ENCODE measurements around the gene PI4KA.
"Not testable (repeated sequence)": the region's sequence is repeated elsewhere in the genome, so short reads cannot be mapped to it uniquely, and the experiment has no call there.

PI4KA gene

DNA sequence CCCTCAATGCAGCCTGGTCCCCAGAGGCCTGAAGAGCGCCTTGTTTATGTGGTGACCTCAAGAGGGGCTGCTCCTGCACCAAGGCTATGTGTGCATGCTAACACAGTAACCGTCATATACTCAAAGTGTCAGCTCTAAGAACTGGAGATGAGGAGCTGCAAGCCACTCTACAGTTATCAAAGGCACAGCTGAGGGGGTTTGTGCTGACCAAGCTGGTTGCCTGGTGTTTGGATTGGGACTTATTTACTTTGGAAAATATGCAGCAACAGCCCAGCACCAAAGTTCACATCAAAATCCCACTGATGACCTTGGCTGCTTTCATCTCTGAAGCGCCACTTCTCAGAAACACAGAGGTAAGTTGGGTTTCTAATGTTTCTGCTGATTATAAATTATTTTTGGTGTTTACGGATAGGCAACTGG lies 84.8 kb downstream of the PI4KA start, which contains the start of gene SERPIND1:
SERPIND1 (plus strand) TSS at position 321 of the 420 bp plus-strand sequence. CDS start 5,200 bp downstream, outside the sequence.
- no peak for DNase-seq

DNA sequence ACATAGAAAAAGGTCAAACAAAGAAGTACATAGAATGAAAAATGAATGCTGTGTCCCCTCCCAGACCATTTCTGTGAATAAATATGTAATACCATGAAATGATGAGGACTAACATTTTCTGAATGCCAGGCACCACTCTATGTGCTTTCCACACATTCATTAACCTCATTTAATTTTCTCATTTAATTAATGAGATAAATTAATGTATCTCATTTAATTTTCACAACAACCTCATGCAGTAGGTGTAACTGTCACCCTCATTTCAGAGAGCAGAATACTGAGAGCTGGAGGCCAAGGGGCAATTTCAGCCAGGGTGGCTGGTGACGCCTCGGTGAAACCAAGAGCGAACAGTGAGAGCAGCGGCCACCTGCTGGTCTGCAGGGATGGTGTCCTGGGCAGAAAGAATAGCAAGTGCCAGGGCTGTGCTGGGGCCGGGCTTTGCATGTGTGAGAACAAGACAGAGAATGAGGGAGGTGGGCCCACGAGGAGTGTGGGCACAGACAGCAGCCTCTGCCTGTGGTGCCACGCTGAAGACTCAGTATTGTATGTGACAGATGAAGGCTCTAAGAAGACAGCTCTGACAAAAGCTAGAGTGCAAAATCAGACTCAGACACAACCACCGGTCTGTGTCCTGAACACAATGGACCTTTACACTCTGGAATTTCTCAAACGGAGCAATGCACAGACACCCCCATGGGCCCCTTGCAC lies 86.5 kb downstream of the PI4KA start:
- no peak for DNase-seq

DNA sequence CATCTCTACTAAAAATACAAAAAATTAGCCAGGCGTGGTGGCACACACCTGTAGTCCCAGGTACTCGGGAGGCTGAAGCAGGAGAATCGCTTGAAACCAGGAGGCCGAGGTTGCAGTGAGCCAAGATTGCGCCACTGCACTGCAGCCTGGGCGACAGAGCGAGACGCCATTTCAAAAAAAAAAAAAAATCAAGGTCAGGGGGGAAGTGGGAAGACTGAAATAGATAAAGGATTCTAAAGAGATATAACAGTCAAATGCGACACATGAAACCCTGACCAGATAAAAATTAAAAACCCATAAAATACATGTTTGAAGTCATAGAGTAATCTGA lies 89.2 kb downstream of the PI4KA start:
- DNase-seq, result not testable (repeated sequence)

DNA sequence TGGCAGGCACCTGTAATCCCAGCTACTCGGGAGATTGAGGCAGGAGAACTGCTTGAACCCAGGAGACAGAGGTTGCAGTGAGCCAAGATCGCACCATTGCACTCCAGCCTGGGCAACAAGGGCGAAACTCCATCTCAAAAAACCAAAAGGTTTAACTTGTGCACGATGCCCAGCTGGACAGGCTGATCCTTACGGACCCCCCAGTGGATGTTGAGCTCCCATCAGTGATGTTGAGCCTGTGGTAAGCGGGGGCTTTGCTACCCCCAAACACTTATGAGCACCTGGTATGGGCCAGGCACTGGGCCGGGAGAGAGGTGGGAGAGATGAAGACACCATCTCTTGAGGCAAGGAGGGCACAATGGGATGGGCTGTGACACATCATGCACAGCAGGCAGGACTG lies 92.1 kb downstream of the PI4KA start:
- no peak for DNase-seq

DNA sequence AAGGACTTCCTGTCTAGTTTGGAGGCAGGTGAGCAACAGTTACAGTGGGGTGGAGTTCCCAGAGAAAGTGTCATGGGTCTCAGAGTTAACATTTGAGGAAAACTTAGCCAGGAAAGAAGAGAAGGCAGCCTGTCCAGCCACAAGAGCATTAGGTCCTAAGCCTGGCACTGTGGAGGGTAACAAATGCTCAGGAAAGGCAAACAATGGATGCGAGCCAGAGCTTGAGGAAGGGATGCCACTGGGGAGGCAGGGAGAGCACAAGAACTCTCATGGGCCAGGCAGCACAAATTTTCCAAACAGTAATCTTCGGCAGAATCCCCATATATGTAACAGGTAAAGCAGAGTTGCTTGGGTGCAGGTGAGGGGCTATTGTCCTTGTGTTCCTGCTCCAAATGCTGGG lies 92.7 kb downstream of the PI4KA start:
- no peak for DNase-seq

DNA sequence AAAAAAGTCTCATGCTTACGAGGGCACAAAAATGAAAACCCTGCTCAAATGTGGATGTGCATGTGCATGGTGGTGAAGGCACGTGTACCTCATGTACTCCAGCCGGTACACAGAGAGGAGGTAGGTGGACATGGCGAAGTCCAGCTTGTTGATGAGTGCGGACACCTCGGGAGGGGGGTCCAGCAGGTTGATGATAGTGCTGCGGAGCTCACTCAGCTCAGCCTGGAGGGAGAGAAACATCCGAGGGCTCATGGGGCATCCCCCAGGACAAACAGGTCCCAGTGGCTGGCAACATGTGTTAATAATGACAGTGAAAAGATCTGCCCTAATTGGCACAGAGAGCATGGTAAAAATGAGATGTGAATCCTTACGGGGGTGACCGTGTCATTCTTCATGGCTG lies 93.9 kb downstream of the PI4KA start:
- no peak for DNase-seq

DNA sequence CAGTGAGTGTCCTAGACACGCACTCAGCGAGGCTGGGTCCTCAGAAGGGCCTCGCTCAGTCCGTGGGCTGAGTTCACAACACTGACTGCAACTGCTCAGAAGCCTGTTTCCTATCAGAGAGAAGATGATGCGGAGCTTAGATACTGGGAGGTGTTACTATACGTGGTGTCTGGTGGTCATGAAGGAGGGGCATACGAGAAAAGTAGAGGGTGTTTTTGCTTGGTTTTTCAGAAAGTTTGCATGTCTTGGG lies 94.2 kb downstream of the PI4KA start:
- DNase-seq, result no peak

DNA sequence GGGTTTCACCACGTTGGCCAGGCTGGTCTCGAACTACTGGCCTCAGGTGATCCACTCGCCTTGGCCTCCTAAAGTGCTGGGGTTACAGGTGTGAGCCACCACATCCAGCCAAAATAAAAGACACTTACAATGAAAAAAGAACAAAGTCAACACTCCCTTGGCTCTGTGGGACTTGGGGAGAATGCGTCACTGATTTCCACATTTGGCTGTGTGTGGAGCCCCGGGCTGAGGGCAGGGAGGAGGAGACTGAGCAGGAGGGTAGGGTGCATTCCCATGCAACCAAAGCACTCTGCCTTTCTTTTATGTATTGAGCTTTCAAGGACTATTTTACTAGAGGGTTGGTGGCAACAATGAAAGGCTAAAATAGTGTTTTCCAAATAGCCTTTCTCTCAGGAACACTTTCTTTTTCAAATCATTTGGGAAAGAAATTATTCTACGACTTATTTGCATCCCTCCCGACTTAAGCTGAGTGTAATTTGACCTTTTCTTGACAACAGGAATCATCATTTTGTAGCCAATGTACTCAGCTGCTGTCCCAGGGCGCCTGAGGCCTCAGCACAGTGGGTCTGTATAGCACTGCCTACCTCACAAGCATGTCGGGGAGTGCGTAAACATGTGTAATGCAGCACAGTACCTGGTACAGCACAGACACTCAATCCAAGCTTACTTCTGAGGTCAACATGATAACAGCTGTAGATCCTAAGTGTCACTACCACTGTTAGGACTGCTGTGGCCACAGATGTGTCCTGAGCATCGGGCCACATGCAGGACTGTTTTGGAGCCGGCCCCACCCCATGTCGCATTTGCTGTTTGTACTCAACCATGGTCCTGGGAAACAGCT lies 94.8 kb downstream of the PI4KA start:
- no peak for DNase-seq

DNA sequence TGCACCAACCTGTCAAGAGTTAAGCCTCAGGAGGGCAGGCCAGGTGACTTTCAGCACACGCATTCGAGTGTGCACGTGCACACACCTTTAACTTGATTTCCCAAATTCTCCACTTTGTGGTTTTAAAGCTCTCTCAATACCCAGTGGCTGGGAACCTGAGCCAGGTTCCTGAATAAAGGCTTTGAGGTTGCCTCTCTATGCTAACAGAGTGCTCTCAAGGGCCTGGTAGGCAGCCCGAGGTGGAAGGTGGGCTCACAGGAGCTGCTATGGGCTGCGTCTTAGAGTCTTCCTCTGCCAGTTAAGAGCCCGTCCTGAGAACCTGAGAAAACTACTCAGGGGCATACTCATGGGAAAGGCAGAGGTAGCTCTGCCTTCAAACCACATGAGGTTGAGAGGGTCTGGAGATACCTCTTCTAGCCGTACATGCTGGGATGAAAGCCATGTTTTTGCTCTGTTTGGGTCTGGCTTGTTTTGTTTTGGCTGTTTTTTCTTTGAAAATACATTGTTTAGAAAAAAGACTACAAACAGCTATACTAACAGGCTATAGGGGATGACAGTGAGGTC lies 96.3 kb downstream of the PI4KA start:
- no peak for DNase-seq

DNA sequence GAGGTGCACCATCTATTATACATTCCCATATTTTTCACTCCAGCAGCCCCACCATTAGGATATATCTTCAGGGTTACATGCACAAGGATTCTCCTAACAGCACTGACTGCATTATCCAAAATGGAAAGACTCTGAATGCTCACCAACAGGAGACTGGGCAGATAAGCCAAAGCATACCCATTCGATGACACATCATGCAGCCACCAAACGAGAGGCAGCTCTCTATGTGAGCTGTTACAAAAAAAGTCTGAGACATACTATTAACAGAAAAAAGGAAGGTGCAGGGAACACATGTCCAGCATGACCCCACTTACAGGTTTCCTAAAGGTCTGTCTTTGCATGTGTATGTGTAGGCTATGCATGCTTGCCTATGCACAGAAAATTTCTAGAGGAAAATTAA lies 97.1 kb downstream of the PI4KA start:
- DNase-seq, result no peak

DNA sequence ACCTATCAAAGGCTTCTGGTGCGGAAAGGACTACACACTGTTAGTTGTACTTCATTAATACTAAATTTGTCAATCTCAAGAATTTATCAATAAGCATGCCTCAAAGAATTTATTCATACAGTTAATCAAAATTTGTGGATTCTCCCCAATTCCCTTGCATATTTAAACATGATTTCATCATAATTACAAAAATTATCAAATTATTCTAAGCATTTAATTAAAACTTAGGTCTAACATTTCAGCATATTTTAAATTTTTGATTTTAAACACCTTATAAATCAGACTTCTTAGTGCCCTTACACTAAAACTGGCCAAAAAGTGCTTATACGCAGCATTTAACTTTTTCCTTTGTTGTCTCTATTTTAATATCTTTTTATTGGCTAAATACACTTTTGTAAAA lies 98.5 kb downstream of the PI4KA start:
- DNase-seq, result no peak

DNA sequence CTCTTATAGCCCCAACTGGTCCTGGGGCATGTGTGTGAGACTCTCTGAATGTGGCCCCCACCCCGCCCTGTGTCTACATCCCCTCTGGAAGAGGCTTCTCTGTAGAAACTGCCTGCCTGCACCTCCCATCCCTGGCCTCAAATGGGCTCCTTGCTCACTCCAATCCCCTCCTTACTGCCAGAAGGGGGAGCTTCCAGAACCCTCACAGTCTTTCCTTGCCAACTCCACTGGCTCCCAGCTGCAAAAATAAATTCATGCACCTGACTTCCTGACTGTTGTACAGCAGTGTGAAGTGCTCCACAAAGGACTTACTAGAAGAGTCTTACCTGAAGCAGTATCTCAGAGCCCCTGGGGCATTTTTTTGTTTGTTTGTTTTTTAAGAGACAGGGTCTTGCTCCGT lies 99.9 kb downstream of the PI4KA start:
- DNase-seq, result no peak

DNA sequence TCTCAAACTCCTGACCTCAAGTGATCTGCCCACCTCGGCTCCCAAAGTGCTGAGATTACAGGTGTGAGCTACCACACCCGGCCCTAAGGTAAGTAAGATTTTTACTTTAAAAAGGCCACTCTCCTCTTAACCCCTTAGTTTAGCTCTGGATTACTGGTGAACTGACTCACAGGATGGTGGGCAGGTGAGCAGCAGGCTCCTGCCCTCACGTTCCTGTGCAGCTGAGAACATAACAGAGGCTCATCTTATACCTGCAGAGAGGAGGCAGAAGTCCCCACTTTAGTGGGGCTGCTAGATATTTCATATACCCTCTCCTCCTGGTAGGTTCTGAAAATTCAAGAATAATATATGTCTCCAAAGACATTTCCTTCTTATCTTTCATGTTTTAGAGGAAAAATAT lies 101.8 kb downstream of the PI4KA start:
- no peak for DNase-seq

DNA sequence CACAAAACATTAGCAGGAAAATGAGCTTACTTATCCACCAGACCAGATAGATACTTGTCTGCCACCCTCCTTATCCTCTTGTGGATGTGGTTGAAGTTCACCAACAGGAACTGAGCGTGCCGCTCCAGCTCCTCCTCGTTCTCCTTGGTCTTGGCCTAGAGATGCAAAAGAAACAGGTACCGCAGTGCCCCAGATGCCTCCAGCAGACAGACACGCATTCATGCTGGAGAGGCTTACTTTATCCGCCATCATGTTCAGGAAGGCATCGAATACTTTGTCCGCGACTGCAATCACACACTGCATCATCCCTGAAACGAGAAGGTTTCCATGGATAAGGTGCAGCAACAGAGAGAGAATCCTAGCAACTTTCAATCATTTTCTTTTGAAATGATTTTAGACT lies 105.7 kb downstream of the PI4KA start:
- no peak for DNase-seq

DNA sequence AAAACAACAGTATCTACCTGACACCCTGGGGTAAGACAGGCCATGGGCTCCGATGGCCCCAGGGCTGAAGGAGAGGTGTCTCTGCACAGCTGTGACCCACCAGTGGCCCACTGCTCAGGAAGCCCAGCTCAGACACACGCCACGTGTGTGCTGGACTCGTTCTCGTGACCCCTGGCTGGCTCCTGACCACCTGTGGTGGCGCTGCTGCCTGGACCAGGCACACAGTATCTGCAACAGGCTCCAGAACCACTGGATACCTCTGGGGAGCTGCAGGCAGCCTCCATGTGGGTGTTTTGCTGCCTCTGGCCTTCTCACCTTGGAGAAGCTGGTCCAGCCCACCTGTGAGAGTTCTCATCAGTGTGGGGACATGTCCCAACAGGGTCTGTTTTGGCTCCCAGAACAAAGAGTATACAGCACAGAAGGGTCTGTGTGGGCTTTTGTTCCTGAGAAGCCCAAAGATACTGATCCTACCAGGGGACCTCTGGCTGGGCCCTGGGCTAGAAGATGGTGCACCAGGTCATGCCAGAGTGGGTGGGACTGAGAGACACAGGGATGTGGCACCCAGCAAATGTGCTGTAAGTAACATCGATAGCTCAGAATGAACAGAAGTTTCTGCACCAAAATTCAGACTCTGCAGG lies 106.4 kb downstream of the PI4KA start:
- no peak for DNase-seq

DNA sequence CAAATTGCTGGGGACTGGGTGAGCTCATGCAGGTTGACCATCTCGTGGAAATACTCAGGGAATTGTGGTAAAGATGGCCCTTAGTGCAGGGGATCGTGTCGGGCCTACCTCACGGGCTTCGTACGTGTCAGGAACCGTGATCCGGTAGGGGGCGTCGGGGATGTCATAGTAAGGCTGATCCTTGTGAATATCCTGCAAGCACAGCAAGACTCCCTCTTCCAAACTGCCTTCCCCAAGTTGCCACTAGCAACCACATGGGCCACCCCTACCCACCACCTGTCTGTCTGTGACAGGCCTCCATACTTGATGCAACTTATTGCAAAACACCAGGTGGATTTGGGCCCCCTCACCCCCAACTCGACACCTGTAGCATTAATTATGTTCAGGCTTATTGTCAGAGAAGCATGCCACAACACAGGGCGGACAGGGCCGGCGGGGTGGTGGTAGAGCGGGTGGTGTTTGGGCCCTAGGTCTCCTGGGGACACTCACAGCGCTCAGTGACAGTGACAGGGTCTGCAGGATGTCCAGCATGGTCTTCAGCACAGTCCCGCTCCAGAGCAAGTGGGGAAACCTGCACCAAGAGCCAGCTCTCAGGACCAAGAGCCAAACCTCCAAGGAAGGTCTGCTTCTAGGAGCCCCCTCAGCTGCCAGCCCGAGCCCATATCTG lies 107.3 kb downstream of the PI4KA start:
- peak; percentile 44 for DNase-seq

DNA sequence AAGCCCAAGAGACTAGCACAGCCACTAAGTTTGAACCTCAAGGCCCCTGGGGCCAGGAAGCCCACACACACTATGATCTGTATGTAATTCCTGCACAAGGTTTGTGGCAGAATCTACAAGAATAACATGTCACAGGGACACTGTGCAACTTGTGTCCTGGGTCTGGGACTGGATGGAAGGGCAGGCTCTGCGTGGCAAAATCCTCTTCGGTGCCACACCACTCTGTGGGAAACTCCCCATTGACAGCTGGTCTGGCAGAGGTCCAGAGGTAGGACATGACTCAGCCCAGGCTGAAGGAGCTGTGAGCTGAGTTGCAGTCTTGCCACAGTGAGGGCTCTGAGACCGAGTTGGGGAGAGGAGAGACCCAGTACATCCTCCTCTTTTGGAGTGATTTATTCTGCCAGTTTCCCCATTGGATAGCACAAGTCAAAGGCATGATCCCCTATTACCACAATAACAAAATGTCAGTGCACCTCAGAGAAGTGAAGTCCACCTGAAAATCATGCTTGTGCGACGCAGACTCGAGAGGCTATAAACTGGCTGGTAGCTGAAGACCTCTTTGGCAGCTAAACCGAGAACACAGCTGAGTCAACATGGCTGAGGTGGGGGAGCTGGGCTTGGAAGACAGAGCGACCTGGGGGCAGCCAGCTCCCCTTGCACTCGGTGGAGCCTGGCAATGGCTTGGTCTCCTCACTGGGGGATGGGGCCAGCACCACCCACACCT lies 108.0 kb downstream of the PI4KA start:
- DNase-seq, result peak; percentile 75

DNA sequence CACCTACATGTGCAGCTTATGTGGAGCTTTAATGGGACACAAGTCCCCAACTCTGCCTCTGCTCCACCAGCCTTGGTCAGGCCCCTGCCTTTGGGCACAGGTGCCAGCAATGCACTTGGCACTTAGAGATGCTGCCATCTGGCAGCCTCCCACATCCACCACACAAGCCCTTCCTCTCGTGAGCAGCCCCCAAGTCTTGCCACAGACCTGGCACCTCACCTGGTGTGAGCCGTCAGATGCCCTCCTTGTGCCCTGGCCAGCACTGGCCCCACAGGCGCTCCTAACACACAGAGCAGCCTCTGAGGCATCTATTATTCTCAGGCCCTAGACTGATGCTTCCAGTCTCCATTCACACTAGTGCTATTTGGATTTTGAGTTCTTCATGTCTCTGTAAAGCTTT lies 109.2 kb downstream of the PI4KA start:
- no peak for DNase-seq

DNA sequence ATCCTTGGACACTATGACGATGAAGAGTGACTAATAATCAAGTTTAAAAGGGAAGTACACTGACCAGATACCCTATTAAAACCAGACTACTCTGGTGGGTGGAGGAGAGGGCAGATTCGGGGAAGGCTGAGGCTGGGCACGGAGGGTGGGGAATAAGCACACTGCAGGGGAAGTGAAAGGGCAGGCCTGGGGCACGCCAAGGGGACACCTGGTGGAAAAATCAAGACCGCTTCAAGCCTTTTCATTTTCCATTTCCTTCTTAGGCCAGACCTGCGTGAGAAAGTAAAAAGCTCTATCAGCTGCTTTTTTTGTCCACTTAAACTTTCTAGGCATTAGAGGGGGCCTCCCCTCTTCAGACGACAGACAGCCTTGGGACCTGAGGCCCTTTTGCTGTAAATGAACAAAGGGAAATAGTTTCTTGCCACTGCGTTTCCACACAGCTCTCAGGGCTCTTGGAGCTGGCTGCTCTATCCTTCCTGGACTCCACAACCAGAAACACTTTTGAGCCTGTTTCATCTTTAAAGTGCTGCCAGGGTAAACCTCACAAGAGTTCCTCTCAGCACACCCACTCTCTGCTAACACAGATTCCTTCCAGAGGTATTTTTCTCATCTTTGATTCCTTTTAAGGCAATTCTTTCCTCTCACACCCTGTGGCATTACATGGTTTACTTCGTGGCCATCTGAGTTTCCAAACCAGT lies 109.7 kb downstream of the PI4KA start:
- DNase-seq, result no peak

DNA sequence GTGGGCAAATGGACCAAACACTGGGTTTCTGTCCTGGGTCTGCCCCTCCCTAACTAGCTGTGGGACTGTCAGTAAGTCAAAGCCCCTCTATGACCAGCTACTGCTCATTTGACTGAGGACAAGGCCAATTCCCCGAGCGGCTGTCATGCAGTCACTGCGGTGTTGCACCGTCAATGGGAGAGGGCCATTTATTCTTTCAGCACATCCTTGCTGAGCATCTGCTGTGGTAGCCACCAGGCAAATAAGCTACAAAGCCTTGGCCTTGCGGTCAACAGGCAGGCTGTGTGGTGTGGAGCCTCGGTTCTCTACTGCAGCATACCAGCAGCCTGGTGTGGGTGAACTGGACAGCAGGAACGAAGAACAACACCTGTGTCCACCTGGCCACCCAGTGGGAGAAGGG lies 110.5 kb downstream of the PI4KA start:
- DNase-seq, result no peak

DNA sequence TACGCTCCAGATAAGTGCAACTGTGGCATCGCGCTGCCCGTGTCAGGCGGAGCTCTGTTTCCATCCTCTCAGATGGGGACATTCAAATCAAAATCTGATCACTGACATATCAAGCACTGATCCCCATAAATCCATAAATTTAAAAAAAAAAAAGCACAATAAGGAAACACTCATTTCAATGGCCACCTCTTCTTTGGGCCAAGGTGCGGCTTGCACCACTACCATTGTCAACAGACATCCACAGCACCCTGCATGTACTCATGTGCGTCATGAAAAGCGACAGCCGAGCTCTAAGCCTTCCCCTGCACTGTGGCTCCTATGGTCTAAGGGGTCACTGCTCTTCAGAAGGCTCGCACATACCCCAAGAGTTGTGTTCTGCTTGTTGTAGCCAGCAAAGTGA lies 111.4 kb downstream of the PI4KA start:
- no peak for DNase-seq
